ENCODE data around the gene CHD2.

Gene CHD2

DNA sequence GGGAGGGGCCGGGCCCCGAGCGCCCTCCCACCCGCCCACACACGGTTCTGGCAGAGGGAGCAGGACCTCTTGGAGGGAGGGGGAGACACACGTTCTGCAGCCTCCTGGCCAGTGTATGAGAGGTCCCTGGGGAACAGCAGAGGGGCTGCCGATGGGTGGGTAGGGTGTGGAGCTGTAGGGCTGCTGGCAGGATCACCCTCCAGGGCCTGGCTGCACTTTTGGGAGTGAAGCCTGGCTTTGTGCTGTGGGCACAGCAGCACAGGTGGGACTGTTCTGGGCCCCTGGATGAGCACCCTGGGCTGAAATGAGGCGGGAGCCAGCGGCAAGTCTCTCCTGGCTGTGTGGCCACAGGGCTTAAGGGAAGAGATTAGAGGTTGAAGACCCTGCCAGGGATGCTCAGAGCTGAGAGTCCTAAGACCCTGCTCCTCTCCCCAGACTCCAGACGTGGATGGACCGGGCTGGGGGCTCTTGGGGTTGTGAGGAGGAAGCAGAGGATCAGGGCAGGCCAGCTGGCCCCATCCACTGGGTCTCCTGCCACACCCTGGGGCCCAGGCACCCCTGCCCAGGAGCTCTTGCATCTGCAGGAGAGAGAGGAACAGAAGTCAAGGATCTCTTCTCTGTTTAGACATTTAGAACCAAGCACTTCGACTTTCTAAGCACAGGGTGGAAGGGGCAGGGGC, 143.6 kb downstream of the CHD2 start:
- DNase-seq (ENCODE audit: low read depth) = no peak
- TF ChIP-seq CTCF (conservative IDR thresholded peaks at IDR 0.05; ENCODE audit: low read depth, low read length) = no peak

GRCh38 chr15:93044301-93045190, 144.4 kb downstream of the CHD2 start:
- no peak overlapping the region for H3K4me3 ChIP-seq (ENCODE audit: low read depth, low read length)
- TF ChIP-seq CTCF (conservative IDR thresholded peaks at IDR 0.05; ENCODE audit: low read depth, low read length) = no peak
- no peak for DNase-seq (ENCODE audit: low read depth)

More for the DNA sequence above, 143.6 kb downstream of the CHD2 start:
- H3K4me3 ChIP-seq (ENCODE audit: low read depth, low read length) = no peak overlapping the region

DNA sequence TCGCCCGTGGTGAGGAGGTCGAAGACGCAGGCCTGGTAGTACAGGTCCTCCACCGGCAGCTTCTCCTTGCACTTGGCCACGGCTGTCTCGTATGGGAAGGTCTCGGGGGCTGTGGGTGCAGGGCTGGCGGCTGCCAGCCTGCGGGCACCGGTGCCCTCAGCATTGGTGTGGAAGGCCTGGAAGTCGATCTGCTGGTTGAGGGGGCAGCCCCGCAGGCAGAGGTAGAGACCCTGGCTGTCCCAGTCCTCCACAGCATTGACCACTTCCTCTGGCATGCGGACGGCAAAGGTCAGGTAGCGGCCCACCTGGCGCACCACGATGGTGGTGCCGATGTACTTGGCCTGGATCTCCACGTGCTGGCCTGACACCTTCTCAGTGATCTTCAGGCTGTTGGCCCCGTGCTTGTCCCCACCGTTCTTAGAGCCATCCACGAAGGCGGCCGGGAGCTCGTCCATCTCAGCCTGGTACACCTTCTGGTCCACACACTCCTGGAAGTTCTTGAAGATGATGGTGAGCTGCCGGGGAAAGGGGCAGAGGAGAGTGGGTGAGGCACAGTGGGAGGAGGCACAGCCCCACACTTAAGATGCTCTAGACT, 145.2 kb downstream of the CHD2 start:
- no peak for DNase-seq (ENCODE audit: low read depth)
- TF ChIP-seq CTCF (conservative IDR thresholded peaks at IDR 0.05; ENCODE audit: low read depth, low read length) = no peak
- no peak overlapping the region for H3K4me3 ChIP-seq (ENCODE audit: low read depth, low read length)

DNA sequence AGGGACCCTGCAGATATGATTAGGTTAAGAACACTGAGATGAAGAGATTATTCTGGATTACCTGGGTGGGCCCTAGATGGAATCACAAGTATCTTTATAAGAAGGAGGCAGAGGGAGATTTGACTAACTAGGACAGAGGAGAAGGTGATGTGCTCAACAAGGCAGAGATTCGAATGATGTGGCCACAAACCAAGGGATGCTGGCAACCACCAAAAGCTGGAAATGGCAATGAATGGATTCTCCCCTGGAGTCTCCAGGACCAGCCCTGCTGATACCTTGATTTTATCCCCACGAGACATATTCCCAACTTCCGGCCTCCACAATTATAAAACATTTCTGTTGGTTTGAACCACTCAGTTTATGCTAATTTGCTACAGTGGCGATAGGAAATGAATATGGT, 146.0 kb downstream of the CHD2 start:
- no peak for DNase-seq (ENCODE audit: low read depth)
- no peak overlapping the region for H3K4me3 ChIP-seq (ENCODE audit: low read depth, low read length)
- no peak for TF ChIP-seq CTCF (conservative IDR thresholded peaks at IDR 0.05; ENCODE audit: low read depth, low read length)

- no peak for TF ChIP-seq CTCF (conservative IDR thresholded peaks at IDR 0.05; ENCODE audit: low read depth, low read length)
- no peak for DNase-seq (ENCODE audit: low read depth)
- H3K4me3 ChIP-seq (ENCODE audit: low read depth, low read length) = no peak overlapping the region
Measured at GRCh38 chr15:93046721-93047120, 146.6 kb downstream of the CHD2 start.

DNA sequence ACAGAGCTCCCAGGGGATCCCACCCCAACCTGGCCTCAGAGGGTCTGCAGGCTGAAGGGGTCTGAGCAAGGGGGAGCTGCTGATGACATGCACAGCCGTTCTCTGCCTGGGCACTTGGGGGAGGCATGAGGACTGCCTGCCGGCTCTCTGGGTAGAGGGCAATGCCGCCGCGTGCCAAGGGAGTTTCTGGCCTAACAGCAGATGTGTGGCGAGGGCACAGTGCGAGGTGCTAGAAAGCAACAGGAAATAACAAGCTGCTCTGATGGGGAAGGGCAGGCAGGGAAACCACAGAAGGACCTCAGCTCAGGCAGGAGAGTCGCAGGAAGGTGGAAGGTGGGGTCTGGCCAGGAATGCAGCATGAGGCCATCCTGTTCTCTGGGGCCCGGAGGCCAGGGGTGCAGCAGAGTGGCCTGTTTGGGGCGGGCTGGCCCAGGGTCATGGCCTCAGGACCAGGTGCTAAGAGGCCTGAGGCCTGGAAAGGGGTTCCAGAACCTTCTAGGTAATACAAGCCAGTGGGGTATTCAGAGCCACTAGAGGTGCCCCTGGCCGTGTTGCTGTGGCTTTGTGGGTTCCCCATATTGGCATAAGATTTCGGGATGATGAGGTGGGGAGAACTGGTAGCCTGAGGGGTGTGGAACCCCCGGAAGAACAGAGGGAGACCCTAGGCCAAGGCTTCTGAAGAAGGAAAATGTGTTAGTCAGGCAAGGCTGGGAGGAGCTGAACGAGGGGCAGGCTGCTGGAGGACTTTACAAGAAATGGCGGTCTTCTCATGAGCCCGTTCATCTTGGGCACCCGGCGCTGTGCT, 147.7 kb downstream of the CHD2 start:
- no peak overlapping the region for H3K4me3 ChIP-seq (ENCODE audit: low read depth, low read length)
- no peak for TF ChIP-seq CTCF (conservative IDR thresholded peaks at IDR 0.05; ENCODE audit: low read depth, low read length)
- DNase-seq (ENCODE audit: low read depth) = no peak

Measured in choroid plexus epithelial cell (primary cell).